Stimulated activated CD4-positive, alpha-beta T cell treated with anti-CD3 and anti-CD28 coated beads, Interleukin-4, amount 100 ng/mL, for 1 hour (primary cell): ENCODE results near the gene NFKBIE.

Experiments used
- DNase-seq: peaks from one replicate; pipeline ENCODE4 v3.0.0-alpha.2; 2020

NFKBIE gene

GRCh38 chr6:44257025-44257752 is 8.2 kb downstream of the NFKBIE start, which contains the start of gene SLC35B2:
Gene SLC35B2, minus strand, starts transcription at chr6:44257528. Its CDS starts 118 bp downstream, at chr6:44257410.
- DNase-seq, result peak; percentile 66

GRCh38 chr6:44256775-44257024 is 8.7 kb downstream of the NFKBIE start:
- DNase-seq, result no peak

- DNase-seq, result no peak
Measured at GRCh38 chr6:44255871-44256774, 9.2 kb downstream of the NFKBIE start.

- DNase-seq, result peak; percentile 43
Measured at GRCh38 chr6:44255105-44255808, 10.1 kb downstream of the NFKBIE start.

- DNase-seq, result peak; percentile 28
Measured at GRCh38 chr6:44254191-44255104, 10.9 kb downstream of the NFKBIE start.

- peak; percentile 50 for DNase-seq
Measured at GRCh38 chr6:44253307-44254101, 11.8 kb downstream of the NFKBIE start.

GRCh38 chr6:44251576-44252524 is 13.5 kb downstream of the NFKBIE start:
- no peak for DNase-seq

GRCh38 chr6:44250718-44251123 is 14.6 kb downstream of the NFKBIE start:
- no peak for DNase-seq

GRCh38 chr6:44250067-44250717 is 15.2 kb downstream of the NFKBIE start:
- DNase-seq, result no peak

- DNase-seq, result no peak
Measured at GRCh38 chr6:44249082-44249748, 16.1 kb downstream of the NFKBIE start.

- no peak for DNase-seq
Measured at GRCh38 chr6:44248579-44248978, 16.8 kb downstream of the NFKBIE start.

- DNase-seq, result peak; percentile 90
Measured at GRCh38 chr6:44247338-44248302, 17.7 kb downstream of the NFKBIE start.

- DNase-seq, result peak; percentile 92
Measured at GRCh38 chr6:44246663-44247337, 18.6 kb downstream of the NFKBIE start, which contains the start of gene HSP90AB1. Gene HSP90AB1, plus strand, starts transcription at chr6:44247101. Its CDS starts 1,529 bp downstream, at chr6:44248630.

- peak; percentile 90 for DNase-seq
Measured at GRCh38 chr6:44245912-44246662, 19.3 kb downstream of the NFKBIE start.

- no peak for DNase-seq
Measured at GRCh38 chr6:44245391-44245911, 19.9 kb downstream of the NFKBIE start.

GRCh38 chr6:44243345-44243744 is 22.0 kb downstream of the NFKBIE start:
- no peak for DNase-seq
